Measurements from ENCODE around the gene NFKBIE. TPM values are rescaled to one million over a fixed set of nuclear protein-coding genes. Genes with fewer than 3 reads are reported as not detected.
A peak's percentile ranks its signal among the peaks of the same experiment; 100 is the strongest.

The NFKBIE gene
- total and polyA plus RNA-seq, 2 of the 13 experiments (the other 11 are each of a cell fraction or from before 2014, with no cell fraction given): 6.7 to 14.5 TPM

DNA sequence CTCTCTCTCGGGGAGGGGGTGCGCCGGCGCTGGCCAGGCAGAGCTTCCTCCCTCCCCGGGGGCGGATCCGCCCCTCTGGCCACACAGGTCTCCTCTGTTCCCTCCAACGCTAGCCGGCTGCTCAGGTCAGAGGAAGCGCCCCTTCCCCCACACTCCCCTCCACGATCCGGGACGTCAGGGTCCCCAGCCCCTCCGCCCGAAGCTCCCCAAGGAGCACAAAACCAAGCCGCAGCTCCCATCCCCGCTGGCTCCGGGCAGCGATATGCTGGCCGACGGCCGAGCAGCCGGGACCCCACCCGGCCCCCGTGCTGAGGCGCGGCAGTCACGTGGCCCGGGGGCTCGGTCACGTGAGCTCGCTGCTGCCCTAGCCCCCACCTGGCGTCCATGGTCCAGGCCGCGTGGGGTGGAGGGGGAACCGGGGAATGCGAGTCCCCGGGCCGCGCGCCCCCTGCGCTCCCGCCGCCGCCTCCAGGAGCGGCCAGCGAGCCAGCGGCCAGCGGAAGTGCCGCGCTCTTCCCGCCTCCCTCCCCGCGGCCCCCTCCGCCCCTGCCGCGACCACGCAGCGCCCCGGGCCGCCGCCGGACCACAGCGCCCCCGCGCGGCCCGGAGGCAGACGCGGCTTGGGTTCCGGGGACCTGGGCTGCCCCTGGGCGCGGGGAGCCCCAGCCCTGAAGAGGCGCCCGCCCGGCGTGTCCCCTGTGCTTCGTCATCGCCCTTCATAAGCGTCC is 8.2 kb downstream of the NFKBIE start, which contains the start of gene SLC35B2 (continued):
- TF ChIP-seq, protein P1, sequence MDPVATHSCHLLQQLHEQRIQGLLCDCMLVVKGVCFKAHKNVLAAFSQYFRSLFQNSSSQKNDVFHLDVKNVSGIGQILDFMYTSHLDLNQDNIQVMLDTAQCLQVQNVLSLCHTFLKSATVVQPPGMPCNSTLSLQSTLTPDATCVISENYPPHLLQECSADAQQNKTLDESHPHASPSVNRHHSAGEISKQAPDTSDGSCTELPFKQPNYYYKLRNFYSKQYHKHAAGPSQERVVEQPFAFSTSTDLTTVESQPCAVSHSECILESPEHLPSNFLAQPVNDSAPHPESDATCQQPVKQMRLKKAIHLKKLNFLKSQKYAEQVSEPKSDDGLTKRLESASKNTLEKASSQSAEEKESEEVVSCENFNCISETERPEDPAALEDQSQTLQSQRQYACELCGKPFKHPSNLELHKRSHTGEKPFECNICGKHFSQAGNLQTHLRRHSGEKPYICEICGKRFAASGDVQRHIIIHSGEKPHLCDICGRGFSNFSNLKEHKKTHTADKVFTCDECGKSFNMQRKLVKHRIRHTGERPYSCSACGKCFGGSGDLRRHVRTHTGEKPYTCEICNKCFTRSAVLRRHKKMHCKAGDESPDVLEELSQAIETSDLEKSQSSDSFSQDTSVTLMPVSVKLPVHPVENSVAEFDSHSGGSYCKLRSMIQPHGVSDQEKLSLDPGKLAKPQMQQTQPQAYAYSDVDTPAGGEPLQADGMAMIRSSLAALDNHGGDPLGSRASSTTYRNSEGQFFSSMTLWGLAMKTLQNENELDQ (CRISPR knock-in tag; IDR thresholded peaks at IDR 0.05; ENCODE audit: borderline replicate concordance): no peak
- no peak for TF ChIP-seq NCOA5 (CRISPR knock-in tag; IDR thresholded peaks at IDR 0.05)
- TF ChIP-seq MAFG (CRISPR knock-in tag; IDR thresholded peaks at IDR 0.05): no peak
- peak; percentile 71; the same call in 1 of the 2 replicates for TF ChIP-seq SMAD3 (CRISPR knock-in tag; IDR thresholded peaks at IDR 0.05)
- TF ChIP-seq, protein P2, sequence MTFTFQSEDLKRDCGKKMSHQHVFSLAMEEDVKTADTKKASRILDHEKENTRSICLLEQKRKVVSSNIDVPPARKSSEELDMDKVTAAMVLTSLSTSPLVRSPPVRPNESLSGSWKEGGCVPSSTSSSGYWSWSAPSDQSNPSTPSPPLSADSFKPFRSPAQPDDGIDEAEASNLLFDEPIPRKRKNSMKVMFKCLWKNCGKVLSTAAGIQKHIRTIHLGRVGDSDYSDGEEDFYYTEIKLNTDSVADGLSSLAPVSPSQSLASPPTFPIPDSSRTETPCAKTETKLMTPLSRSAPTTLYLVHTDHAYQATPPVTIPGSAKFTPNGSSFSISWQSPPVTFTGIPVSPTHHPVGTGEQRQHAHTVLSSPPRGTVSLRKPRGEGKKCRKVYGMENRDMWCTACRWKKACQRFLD (CRISPR knock-in tag; IDR thresholded peaks at IDR 0.05; ENCODE audit: borderline replicate concordance): peak; percentile 90; the same call in 1 of the 2 replicates
- TF ChIP-seq, protein P3, sequence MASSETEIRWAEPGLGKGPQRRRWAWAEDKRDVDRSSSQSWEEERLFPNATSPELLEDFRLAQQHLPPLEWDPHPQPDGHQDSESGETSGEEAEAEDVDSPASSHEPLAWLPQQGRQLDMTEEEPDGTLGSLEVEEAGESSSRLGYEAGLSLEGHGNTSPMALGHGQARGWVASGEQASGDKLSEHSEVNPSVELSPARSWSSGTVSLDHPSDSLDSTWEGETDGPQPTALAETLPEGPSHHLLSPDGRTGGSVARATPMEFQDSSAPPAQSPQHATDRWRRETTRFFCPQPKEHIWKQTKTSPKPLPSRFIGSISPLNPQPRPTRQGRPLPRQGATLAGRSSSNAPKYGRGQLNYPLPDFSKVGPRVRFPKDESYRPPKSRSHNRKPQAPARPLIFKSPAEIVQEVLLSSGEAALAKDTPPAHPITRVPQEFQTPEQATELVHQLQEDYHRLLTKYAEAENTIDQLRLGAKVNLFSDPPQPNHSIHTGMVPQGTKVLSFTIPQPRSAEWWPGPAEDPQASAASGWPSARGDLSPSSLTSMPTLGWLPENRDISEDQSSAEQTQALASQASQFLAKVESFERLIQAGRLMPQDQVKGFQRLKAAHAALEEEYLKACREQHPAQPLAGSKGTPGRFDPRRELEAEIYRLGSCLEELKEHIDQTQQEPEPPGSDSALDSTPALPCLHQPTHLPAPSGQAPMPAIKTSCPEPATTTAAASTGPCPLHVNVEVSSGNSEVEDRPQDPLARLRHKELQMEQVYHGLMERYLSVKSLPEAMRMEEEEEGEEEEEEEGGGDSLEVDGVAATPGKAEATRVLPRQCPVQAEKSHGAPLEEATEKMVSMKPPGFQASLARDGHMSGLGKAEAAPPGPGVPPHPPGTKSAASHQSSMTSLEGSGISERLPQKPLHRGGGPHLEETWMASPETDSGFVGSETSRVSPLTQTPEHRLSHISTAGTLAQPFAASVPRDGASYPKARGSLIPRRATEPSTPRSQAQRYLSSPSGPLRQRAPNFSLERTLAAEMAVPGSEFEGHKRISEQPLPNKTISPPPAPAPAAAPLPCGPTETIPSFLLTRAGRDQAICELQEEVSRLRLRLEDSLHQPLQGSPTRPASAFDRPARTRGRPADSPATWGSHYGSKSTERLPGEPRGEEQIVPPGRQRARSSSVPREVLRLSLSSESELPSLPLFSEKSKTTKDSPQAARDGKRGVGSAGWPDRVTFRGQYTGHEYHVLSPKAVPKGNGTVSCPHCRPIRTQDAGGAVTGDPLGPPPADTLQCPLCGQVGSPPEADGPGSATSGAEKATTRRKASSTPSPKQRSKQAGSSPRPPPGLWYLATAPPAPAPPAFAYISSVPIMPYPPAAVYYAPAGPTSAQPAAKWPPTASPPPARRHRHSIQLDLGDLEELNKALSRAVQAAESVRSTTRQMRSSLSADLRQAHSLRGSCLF (CRISPR knock-in tag; IDR thresholded peaks at IDR 0.05; ENCODE audit: borderline replicate concordance): no peak
- no peak for TF ChIP-seq ONECUT2 (CRISPR knock-in tag; IDR thresholded peaks at IDR 0.05)
- TF ChIP-seq NFKBIZ (CRISPR knock-in tag; IDR thresholded peaks at IDR 0.05): peak; percentile 61; the same call in 1 of the 2 replicates
- TF ChIP-seq KMT2A (CRISPR knock-in tag; IDR thresholded peaks at IDR 0.05): 0 out of 2 replicates have a peak, but pooled peaks have one; percentile 15
- TF ChIP-seq KAT7 (CRISPR knock-in tag; IDR thresholded peaks at IDR 0.05; ENCODE audit: borderline replicate concordance): peak; percentile 24; the same call in 1 of the 2 replicates
- peak; percentile 62; the same call in 1 of the 2 replicates for TF ChIP-seq CBFB (CRISPR knock-in tag; IDR thresholded peaks at IDR 0.05)
- TF ChIP-seq, protein P4, sequence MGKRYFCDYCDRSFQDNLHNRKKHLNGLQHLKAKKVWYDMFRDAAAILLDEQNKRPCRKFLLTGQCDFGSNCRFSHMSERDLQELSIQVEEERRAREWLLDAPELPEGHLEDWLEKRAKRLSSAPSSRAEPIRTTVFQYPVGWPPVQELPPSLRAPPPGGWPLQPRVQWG (CRISPR knock-in tag; IDR thresholded peaks at IDR 0.05; ENCODE audit: borderline replicate concordance, low read depth): no peak
- no peak for TF ChIP-seq TEAD2 (CRISPR knock-in tag; IDR thresholded peaks at IDR 0.05)
- peak; percentile 67; the same call in 1 of the 2 replicates for TF ChIP-seq ZNF292 (CRISPR knock-in tag; IDR thresholded peaks at IDR 0.05; ENCODE audit: borderline replicate concordance, low read depth)
- TF ChIP-seq RBAK (CRISPR knock-in tag; IDR thresholded peaks at IDR 0.05): no peak
- TF ChIP-seq, protein P5, sequence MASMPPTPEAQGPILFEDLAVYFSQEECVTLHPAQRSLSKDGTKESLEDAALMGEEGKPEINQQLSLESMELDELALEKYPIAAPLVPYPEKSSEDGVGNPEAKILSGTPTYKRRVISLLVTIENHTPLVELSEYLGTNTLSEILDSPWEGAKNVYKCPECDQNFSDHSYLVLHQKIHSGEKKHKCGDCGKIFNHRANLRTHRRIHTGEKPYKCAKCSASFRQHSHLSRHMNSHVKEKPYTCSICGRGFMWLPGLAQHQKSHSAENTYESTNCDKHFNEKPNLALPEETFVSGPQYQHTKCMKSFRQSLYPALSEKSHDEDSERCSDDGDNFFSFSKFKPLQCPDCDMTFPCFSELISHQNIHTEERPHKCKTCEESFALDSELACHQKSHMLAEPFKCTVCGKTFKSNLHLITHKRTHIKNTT (CRISPR knock-in tag; IDR thresholded peaks at IDR 0.05): no peak
- no peak; the same call in 1 of the 2 replicates for TF ChIP-seq JDP2 (CRISPR knock-in tag; IDR thresholded peaks at IDR 0.05; ENCODE audit: borderline replicate concordance)
- peak; percentile 93 for TF ChIP-seq ZC3H13 (CRISPR knock-in tag; IDR thresholded peaks at IDR 0.05)
- TF ChIP-seq TCF12 (IDR thresholded peaks at IDR 0.05): no peak
- TF ChIP-seq TCF12 (CRISPR knock-in tag; IDR thresholded peaks at IDR 0.05): no peak

Measured in HepG2 (cell line).